Activated CD8-positive, alpha-beta memory T cell treated with anti-CD3 and anti-CD28 coated beads for 1 hour (primary cell): ENCODE measurements around the gene GLRX5.

Experiments used
- DNase-seq, 2 donors: peaks; one replicate each; pipeline ENCODE4 v3.0.0-alpha.2; 2020; ENCODE audit warnings: low read depth in 1 of 2; ENCODE audit errors: extremely low read depth in 1 of 2

The GLRX5 gene

GRCh38 chr14:95534299-95535225 is at the start of gene GLRX5:
Gene GLRX5, plus strand, starts transcription at chr14:95535050. Its CDS starts 40 bp downstream, at chr14:95535090.
- DNase-seq = peak; percentile 91 to 96

GRCh38 chr14:95485222-95485819 is 49.5 kb upstream of the GLRX5 start:
- no peak for DNase-seq

GRCh38 chr14:95486875-95487668 is 47.8 kb upstream of the GLRX5 start:
- no peak for DNase-seq

- no peak for DNase-seq
These were observed 47.2 kb upstream of the GLRX5 start for GRCh38 chr14:95487669-95488084.

- no peak for DNase-seq
These were observed 46.3 kb upstream of the GLRX5 start for GRCh38 chr14:95488376-95489213.

- DNase-seq = no peak
These were observed 45.4 kb upstream of the GLRX5 start for GRCh38 chr14:95489214-95490137.

- no peak for DNase-seq
These were observed 44.7 kb upstream of the GLRX5 start for GRCh38 chr14:95490138-95490509.

- DNase-seq = no peak
These were observed 44.0 kb upstream of the GLRX5 start for GRCh38 chr14:95490727-95491451.

- DNase-seq = no peak
These were observed 42.8 kb upstream of the GLRX5 start for GRCh38 chr14:95491936-95492608.

GRCh38 chr14:95493503-95493902 is 41.3 kb upstream of the GLRX5 start:
- no peak for DNase-seq

- DNase-seq = no peak
These were observed 40.9 kb upstream of the GLRX5 start for GRCh38 chr14:95493976-95494375.

- no peak for DNase-seq
These were observed 40.4 kb upstream of the GLRX5 start for GRCh38 chr14:95494456-95494855.

- no peak for DNase-seq
These were observed 39.8 kb upstream of the GLRX5 start for GRCh38 chr14:95495076-95495475.

- DNase-seq = no peak
These were observed 39.3 kb upstream of the GLRX5 start for GRCh38 chr14:95495538-95496025.

GRCh38 chr14:95496111-95496681 is 38.7 kb upstream of the GLRX5 start:
- no peak for DNase-seq

GRCh38 chr14:95496690-95497259 is 38.1 kb upstream of the GLRX5 start:
- DNase-seq = no peak

GRCh38 chr14:95497561-95498011 is 37.3 kb upstream of the GLRX5 start:
- no peak for DNase-seq
